Bronchial epithelial cell (primary cell): ENCODE measurements around the gene IFITM10. TPM values are rescaled to one million over a fixed set of nuclear protein-coding genes. Genes with fewer than 3 reads are reported as not detected.

Source experiments
- DNase-seq: peaks from one replicate; pipeline ENCODE4 v3.0.0-alpha.2; 2010; ENCODE audit warnings: low read depth
- FAIRE-seq: peaks from 2 replicates; lab custom pipeline; 2011; peaks lifted over from hg19 to GRCh38; lab: Jason Lieb, UNC
- H3K27me3 ChIP-seq: 2 replicates; pipeline ENCODE4 v1.5.1; 2011; ENCODE audit warnings: low read length; ENCODE audit not compliant: control insufficient read depth, insufficient read depth
- H3K36me3 ChIP-seq: 2 replicates; pipeline ENCODE4 v1.5.1; 2011; ENCODE audit warnings: low read length; ENCODE audit not compliant: control insufficient read depth, insufficient read depth
- H3K4me3 ChIP-seq: 2 replicates; pipeline ENCODE4 v1.5.1; 2011; ENCODE audit warnings: mild to moderate bottlenecking, low read depth, low read length, control low read depth
- CTCF ChIP-seq: IDR thresholded peaks from 2 replicates; pipeline ENCODE4 v1.5.1; 2011; ENCODE audit warnings: mild to moderate bottlenecking, moderate library complexity, low read length, control low read depth, inconsistent platforms; ENCODE audit not compliant: insufficient read depth, severe bottlenecking
- total RNA-seq: library from RNA; depleted of rRNA; stranded (reverse); fragments of >200 nt; gene quantifications from 2 replicates; pipeline ENCODE4 v1.2.1, GENCODE V29; 2014

IFITM10 gene
- total RNA-seq, 1 donor from 2014 or later: 1.3 TPM

- no peak for TF ChIP-seq CTCF
- H3K36me3 ChIP-seq: no peaks in the 10 kb centered on the region
- no peak for FAIRE-seq
- no peak for DNase-seq
- peaks cover 2% of the 10 kb centered on the region for H3K27me3 ChIP-seq
- no peak overlapping the region for H3K4me3 ChIP-seq
These were observed 36.1 kb upstream of the IFITM10 start for GRCh38 chr11:1786466-1786865.

- peaks cover 2% of the 10 kb centered on the region for H3K27me3 ChIP-seq
- TF ChIP-seq CTCF: no peak
- FAIRE-seq (peak; percentile 36), DNase-seq (no peak)
- H3K36me3 ChIP-seq: no peaks in the 10 kb centered on the region
- no peak overlapping the region for H3K4me3 ChIP-seq
These were observed 35.5 kb upstream of the IFITM10 start for GRCh38 chr11:1785749-1786413.

GRCh38 chr11:1784761-1785650, 34.6 kb upstream of the IFITM10 start:
- Histone ChIP-seq H3K36me3 (no peaks in the 10 kb centered on the region), H3K27me3 (peaks cover 2% of the 10 kb centered on the region), H3K4me3 (no peak overlapping the region)
- FAIRE-seq: no peak
- no peak for DNase-seq
- no peak for TF ChIP-seq CTCF

GRCh38 chr11:1783725-1784529, 33.5 kb upstream of the IFITM10 start:
- peaks cover 2% of the 10 kb centered on the region for H3K27me3 ChIP-seq
- DNase-seq (no peak), FAIRE-seq (no peak)
- no peak for TF ChIP-seq CTCF
- H3K4me3 ChIP-seq: no peak overlapping the region
- H3K36me3 ChIP-seq: no peaks in the 10 kb centered on the region

- no peaks in the 10 kb centered on the region for H3K36me3 ChIP-seq
- no peak for TF ChIP-seq CTCF
- FAIRE-seq: peak; percentile 18
- H3K4me3 ChIP-seq: no peak overlapping the region
- no peak for DNase-seq
- H3K27me3 ChIP-seq: peaks cover 2% of the 10 kb centered on the region
These were observed 32.7 kb upstream of the IFITM10 start for GRCh38 chr11:1782831-1783724.
